NT2/D1 (cell line): Measurements from ENCODE around the gene OSBPL9.

Source experiments
- SUZ12 ChIP-seq: IDR thresholded peaks from 2 replicates; pipeline ENCODE4 v1.6.1; 2011; ENCODE audit not compliant: insufficient read length, insufficient read depth; ENCODE audit errors: extremely low read depth
- YY1 ChIP-seq: IDR thresholded peaks from 2 replicates; pipeline ENCODE4 v1.6.1; 2011; ENCODE audit not compliant: insufficient read length, insufficient read depth
- ZNF274 ChIP-seq: IDR thresholded peaks from 2 replicates; pipeline ENCODE4 v1.6.1; 2011; ENCODE audit warnings: mild to moderate bottlenecking, low read depth, low read length

DNA sequence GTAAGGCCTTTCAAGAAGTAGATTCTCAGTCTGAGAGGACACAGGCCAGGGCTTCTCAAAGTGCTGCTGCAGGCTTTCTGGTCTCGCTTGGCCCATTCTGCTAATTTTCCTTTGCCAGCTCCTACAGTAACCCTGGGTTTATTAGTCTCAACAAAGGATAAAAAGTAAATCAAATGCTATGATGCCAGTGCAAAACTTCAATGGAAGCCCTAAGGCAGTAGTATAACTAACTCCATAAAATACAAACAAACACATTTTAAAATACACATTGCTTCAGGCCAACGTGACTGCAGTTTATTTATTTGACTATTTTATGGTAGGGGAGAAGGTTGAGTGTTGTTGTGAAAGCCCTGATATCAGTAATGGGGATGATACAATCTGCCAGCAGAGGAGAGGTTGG is 172.0 kb downstream of the OSBPL9 start:
- TF ChIP-seq ZNF274 (no peak), YY1 (no peak), SUZ12 (no peak)
